Prostate gland (tissue), 2 donors: ENCODE results near the gene TANGO6.

Source experiments
- POLR2A ChIP-seq: fragments of 450-650 bp; IDR thresholded peaks from one replicate; pipeline ENCODE4 v1.6.1; 2016; ENCODE audit warnings: antibody characterized with exemption, mild to moderate bottlenecking
- TF ChIP-seq, protein P1 (sequence below), 4 experiments: fragments of 200-600 bp in 2 of 4; fragments of 450-650 bp in 2 of 4; sonication (generic) in 2 of 4; IDR thresholded peaks; 1 replicate in 3 of 4; 2 replicates in 1 of 4; pipeline ENCODE4 v1.5.1; 2016 to 2019; ENCODE audit warnings: antibody characterized with exemption in 4 of 4, mild to moderate bottlenecking in 2 of 4, moderate library complexity in 2 of 4

DNA sequence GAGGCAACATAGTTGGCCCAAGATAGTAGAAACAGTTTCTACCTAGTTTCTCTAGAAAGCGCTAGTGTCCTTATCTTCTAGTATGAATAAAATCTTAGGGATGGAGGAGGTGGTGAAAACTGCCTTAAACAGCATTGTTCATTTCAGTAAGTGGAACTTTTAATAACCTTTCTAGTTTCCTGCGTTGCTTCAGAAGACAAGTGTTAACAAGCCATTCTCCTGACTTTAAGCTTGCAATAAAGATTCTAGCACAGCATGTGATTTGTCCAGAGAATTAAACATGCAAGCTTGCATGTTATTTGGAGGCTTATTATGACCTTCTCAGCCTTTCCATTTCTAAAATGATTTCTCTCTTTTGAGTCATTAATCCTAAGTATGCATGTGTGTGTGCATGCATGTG, 72.3 kb downstream of the TANGO6 start:
- TF ChIP-seq, protein P1, sequence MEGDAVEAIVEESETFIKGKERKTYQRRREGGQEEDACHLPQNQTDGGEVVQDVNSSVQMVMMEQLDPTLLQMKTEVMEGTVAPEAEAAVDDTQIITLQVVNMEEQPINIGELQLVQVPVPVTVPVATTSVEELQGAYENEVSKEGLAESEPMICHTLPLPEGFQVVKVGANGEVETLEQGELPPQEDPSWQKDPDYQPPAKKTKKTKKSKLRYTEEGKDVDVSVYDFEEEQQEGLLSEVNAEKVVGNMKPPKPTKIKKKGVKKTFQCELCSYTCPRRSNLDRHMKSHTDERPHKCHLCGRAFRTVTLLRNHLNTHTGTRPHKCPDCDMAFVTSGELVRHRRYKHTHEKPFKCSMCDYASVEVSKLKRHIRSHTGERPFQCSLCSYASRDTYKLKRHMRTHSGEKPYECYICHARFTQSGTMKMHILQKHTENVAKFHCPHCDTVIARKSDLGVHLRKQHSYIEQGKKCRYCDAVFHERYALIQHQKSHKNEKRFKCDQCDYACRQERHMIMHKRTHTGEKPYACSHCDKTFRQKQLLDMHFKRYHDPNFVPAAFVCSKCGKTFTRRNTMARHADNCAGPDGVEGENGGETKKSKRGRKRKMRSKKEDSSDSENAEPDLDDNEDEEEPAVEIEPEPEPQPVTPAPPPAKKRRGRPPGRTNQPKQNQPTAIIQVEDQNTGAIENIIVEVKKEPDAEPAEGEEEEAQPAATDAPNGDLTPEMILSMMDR (IDR thresholded peaks at IDR 0.05), result no peak
- no peak for TF ChIP-seq POLR2A
